GM18520 (cell line): ENCODE results near the gene KCNMB1.

Source experiments
- ATAC-seq: cut with Tn5 transposase; IDR thresholded peaks from one replicate; pipeline ENCODE4 v1.9.1; 2021; ENCODE audit not compliant: unreplicated experiment

KCNMB1 gene, protein sequence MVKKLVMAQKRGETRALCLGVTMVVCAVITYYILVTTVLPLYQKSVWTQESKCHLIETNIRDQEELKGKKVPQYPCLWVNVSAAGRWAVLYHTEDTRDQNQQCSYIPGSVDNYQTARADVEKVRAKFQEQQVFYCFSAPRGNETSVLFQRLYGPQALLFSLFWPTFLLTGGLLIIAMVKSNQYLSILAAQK

DNA sequence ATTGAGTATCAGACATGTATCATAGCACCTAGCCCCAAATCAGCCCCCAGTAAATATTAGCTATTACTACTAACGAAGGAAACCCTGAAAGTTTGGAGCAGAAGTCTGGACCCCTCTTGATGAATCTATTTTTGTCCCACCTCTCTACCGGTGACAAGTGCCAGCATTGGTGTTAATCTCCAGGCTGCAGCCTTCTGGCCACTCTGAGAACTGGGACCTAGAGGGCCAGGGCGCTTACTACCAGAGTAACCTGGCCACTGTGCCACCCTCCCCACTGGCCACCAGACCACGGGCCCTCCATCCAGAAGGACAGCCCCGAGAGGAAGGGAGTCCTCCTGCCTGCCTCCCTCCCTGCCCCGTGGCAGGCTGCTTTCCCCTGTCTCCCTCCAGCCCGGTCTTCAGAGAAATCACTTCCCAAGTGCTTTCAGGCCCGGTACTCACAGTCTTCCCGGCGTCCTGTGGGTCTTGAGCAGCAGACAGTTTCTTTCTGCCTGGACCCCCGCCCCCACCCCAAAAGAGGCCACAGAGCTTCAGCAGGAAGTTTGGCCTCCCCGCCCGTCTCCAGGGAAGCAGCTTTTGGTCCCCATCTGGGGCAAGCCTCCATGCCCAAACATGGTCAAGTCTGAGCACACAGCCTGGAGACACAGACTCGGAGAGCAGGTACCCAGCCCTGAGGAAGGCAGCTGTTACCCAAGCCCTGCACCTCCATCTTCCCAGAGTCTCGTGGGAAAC lies at the start of gene KCNMB1:
KCNMB1 (minus strand) TSS at position 550 of the 732 bp plus-strand sequence. CDS start 3,920 bp downstream, outside the sequence.
- ATAC-seq, result no peak

DNA sequence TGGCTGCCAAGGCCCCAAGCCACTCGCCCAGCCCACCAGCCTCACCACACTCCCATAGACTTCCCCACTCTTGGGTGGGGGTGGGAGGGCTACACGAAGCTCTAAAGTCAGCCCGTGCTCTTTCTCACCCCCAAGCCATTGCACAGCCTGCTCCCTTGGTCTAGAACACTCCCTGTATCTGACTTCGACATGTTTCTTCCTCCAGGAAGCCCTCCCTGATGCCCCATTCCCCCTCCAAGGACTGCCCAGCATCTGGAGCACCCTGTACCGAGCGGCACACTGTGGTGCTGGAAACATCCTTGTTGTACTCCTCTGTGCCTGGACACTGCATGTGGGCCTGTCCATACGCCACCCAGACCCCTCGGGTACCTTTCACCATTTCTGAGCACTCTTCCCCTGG lies 49.4 kb upstream of the KCNMB1 start:
- ATAC-seq, result no peak

DNA sequence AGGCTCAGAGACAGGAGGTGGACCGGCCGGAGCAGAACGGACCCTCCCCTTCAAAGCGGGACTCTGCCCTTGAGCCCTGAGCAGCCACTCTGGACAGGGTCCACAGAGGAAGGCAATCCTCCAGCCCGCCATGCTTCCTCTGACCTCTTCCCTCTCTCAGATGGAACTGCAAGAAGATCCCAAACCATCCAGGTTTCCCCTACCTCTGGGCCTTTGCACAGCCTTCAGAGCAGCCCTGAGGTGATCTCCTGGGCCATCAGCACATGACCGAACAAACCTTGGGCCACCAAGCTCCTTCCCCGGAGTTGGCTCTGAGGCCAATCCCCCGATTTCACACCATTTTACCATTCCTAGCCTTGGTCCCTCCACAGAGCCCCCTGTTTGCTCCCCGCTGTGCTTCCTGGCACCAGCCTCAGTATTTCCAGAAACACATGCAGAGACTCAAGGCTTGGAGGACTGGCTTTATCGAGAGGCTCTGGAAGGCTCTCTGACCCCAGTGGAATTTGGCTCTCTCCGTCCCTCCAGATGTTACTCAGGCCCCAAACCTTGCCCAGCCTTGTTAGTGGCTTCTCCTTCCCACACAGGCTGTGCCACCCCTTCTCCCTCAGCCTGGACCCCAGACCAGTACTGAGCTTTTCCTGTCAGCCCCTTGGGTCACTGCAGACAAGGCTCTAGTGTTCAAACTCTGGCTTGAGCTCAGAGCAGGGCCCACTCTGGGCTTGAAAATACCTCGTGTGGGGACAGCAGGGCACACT lies 48.6 kb upstream of the KCNMB1 start:
- ATAC-seq, result no peak

DNA sequence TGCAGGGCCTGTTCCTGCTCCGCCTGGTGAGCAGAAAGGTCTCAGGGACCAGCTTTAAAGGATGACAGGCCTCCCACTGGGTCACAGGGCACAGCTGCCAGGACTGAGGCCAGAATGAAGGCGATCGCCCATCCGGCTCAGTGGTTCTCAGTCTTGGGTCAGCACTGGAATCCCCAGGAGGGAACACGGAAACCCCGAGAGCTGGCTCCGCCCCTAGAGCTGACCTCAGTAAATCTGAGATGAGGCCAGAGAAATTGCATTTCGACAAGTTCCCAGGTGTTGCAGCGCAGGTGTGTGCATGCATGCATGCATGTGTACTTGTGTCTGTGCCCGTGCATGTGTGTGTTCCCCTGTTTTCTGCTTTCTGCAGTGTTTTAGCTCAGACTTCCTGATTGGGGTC lies 47.2 kb upstream of the KCNMB1 start:
- no peak for ATAC-seq

DNA sequence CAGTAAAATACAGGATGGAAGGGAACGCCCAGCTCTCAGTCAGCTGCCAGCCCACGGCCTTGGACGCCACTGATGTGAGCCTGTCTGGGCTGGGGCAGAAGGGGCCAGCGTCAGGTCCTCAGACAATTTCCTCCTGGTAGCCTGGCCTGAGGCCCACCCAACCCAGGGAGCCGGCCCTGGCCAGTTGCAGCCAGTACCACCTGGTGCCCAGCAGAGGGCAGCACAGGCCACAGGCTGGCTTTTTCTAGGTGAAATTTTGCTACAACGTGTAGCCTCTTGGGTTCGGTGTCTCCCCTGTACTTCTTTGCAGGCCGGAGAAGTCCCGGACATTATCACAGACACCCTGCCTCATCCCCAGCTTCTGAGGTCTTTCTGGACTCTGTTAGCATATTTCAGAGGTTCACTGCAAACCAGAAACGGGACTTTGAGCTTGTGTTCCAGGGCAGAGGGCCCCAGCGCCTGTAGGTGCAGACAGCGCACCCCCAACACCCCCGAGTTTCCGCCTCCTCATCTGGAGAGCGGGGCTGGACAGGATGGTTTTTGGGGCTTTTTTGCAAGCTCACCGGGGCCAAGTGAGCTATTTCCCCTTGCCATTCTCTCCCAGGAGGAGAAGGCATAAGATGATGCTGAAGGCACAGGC lies 45.9 kb upstream of the KCNMB1 start:
- peak; percentile 73 for ATAC-seq

DNA sequence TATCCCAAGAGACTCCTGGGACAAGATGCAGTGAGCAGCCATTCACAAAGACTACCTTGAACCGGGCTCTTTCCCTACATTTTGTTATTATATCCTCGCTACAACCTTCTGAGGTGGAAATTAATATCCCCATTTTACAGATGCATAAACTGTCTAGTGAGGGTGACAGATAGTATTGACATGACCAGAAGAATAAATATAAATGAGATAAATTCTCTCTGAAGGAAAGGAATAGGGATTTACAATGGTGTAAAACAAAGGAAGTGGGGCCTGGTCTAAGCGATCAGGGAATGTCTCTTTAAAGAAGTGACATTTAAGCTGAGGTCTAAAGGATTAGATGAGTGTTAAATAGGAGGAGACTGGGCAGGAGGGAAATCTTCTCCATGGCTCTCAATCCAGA lies 43.5 kb upstream of the KCNMB1 start:
- ATAC-seq, result no peak

DNA sequence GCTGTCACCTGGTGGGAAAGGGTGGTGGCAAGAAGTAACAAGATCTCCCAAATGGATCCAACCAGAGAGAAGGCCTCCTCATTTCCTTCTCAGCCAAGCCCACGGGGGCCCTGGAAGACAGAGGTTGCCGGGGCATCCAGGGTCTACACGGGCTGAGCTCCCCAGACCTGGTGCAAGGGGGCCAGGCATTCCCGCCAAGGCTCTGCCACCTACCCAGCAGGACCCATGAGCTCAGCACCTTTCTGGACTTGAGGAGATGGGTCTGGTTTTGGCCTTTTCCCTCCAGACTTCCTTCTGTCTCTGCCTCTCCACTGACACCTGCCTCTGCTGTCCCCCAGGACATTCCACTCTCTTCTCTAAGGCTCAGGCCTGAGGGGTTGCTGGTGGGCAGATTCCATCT lies 42.4 kb upstream of the KCNMB1 start:
- no peak for ATAC-seq

DNA sequence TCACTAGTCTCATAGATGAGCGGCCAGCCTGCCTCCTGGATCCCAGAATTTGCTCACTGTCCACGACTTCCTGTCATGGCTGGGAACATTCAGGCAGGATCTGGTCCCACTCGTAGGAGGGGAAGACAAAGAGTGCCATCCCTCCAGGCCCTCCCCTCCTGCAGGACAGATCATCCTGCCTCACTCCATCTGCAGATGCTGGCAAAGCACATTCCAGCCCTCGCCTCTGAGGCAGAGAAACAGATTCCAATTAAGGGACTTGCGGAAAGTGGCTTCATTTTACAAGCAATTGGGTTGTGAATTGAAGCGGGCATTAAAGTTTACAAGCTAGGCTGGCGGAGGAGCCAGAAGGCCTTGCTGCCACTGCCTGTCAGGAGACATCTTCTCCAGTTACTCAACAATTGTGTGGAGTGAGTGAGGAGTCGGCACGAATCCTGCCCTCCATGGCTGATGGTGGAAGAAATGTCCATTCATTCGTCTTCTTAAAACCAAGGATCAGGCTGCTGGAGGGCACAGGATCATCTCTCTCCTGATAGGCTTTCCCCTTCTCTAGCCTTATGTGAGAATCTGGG lies 41.8 kb upstream of the KCNMB1 start:
- no peak for ATAC-seq

DNA sequence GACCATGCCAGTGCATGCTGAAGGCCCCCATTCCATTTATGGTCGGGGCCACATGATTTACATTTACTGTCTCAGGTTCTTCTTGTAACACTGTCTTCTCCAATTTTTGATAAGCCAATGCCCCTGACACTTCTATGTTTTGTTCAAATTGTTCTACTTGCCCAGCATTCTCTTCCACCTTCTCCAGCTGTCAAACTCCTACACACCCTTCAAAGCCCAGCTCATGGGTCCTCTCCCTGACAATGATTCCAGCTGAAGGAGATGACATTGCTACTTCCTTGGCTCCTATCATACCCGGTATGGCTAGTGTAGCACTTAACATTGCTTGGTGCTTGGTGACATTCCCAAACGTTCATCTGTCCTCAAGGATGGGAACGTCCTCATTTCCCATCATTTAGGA lies 41.1 kb upstream of the KCNMB1 start:
- ATAC-seq, result no peak

DNA sequence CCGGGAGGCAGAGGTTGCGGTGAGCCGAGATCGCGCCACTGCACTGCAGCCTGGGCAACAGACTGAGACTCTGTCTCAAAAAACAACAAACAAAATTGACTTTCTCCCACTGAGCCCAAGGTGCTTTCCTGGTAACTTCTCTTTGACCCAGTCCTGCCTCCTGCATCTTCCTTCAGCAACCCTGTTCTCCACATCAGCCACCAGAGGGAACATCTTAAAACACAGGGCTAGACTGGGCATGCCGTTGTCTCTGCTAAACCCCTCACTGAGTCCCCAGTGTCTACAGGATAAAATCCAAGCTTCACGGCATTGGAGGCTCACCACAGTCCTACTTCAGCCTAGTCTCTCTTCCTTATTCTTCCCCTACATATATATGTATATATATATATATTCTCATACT lies 39.8 kb upstream of the KCNMB1 start:
- ATAC-seq, result no peak

DNA sequence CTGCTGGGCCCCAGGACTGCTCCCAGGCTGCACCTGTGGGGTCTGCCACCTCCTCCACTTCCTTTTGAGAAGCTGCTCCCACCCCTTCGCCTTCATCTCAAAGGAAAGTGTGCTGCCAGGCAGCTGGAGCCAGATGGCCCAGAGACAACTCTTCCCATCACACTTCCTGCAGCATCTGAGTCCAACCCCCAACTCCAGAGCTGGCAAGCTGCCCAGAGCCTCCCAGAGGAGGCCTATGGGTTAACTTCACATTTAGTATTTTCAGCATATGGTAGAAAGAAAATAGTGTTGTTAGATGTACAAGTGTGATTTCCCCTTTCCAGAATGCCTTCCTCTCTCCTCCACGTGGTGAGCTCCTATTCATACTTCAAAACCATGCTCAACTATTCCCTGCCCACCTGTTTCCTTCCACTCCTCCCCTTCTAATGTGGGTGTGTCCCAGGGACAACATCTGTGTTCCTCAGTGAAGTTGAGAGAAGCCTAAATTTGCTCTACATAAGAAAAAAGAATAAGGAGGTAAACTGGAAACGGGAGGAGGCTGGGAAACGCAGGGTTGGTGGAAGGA lies 38.6 kb upstream of the KCNMB1 start:
- no peak for ATAC-seq

DNA sequence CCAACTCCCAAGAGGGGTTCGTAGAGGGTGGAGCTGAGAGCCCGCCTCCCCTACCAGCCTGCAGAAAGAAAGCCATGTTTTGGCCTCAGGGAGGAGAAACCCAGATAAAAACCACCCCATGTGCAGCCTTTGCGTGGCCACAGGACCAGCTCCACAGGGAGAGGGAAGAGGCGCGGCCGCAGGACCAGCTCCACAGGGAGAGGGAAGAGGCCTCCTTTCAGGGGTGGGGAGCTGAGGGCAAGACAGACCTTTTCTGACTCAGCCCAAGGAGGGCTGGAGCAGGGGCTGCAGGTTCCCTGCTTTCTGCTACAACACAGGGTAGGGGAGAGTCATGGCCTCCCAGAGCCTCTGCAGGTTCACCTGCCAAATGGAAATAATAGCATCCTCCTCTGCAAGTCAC lies 37.6 kb upstream of the KCNMB1 start:
- no peak for ATAC-seq

DNA sequence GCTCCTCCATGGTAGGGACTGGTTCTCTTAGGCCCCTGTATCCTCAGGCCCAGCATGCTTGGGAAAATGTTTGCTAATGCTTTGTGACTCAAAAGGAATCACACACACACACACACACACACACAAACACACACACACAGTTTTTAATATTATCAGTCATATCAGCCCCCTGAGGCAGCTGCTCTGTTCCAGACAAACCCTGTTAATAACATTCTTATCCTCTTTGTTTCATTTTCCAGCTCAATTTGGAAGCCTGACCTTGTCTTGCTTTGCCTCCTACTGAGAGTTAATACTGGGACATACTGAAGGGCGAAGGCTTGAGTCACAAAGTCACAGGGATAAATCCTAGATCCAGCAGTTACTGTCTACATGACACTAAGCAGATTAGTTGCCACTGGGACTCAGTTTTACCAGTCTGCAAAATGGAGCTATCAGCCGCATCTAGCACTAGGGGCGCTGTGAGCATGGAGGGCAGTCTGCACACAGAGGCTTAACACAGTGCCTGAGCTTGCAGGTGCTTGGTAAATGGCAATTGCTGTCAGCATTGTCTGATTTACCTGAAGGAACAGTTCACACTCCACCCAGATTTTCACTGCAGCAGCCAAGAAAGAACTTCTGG lies 37.1 kb upstream of the KCNMB1 start:
- no peak for ATAC-seq

DNA sequence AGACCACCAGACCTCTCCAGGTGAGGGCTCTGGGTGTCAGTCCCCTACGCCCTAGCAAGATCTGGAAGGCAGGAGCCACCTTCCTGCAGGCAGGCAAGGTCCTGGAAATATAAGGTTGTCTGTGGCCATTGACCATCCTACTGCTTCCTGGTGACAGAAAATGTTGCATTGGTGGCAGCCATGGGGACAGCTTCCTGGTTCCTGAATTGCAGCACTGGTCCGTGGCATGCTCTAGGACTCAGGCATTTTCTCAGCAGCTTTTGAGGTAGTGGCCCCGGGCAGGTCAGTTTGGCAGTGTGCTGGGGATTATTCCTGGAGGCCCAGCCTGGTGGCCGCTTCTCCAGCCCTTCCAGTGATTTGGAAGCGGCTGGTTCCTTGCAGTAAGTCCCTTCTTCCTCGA lies 36.6 kb upstream of the KCNMB1 start:
- ATAC-seq, result no peak

DNA sequence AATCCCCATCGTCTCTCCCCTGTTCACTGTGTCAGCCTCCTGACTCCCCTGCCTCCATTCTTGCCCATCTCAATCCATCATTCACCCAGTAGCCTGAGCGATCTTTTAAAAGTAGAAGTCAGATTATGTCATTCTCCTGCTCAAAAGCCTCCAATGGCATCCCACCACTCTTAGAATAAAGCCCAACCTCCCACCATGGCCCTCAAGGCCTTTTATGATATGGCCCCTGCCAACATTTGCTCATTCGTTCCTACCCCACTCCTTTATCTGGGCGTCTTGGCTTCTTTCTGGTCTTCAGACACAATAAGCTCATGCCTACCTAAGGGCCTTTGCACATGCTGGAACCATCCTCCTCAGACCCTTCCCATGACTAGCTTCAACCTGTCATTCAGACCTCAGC lies 35.5 kb upstream of the KCNMB1 start:
- ATAC-seq, result no peak

DNA sequence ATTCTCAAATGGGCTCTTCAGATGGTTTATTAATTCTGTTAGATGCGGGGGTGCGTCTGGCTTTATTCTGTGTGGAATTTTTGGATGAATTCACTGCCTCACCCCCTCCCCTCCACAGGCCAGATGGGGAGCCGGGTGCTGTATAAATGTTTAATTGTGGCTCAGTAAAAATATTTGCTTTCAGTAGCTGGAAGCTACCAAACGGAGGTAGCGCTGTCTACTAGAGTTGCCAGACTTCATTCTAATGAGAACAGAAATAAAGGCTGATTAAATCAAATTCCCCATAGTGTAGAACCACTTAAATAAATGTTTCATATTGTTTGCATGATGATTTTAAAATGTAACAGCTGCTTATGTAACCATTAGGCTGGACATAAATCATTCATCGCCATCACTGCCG lies 34.5 kb upstream of the KCNMB1 start:
- no peak for ATAC-seq

DNA sequence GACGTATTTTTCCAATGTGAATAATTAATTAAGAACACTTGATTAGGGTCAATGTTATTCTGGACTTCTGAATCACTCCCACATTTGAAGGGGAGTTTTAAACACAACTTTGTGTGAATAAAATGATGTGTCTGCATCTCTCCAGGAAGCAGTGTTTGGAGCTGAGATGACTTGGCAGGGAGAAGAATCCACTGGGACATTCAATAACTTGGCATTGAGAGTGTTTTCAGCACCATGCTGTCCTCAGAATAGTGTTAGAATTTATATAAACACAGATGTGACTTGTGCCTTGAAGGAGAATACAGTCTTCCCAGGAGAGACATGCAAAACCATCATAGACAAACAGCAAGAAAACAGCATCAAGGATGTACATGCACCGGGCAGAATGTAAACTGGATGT lies 32.7 kb upstream of the KCNMB1 start:
- ATAC-seq, result no peak

DNA sequence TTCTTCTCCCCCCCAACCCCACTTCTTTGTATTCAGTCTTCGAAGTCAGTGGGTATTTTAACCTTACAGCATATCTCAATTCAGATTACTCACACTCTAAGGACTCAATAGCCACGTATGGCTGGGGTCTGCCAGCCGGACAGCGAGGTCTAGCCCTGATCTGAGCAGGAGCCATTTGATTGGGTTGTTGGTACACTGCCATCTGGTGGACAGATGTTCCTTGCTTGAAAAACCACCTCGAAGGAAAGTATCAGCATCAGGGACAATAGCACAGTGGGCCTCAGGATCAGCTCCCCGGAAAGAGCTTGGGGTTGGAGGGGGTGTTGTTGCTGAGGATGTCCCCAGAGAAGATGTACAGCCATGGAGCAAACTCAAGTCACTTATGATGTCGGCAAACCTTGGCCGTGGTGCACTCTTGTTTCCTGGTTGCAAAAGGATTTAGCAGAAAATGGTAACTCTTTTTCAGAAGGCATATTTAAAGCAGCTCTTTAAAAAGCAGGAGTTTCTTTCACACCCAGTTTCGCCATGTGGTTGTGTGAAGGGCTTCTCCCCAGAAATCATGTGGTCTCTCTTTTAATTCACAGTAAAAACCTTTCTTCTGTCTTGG lies 31.7 kb upstream of the KCNMB1 start:
- ATAC-seq, result no peak

DNA sequence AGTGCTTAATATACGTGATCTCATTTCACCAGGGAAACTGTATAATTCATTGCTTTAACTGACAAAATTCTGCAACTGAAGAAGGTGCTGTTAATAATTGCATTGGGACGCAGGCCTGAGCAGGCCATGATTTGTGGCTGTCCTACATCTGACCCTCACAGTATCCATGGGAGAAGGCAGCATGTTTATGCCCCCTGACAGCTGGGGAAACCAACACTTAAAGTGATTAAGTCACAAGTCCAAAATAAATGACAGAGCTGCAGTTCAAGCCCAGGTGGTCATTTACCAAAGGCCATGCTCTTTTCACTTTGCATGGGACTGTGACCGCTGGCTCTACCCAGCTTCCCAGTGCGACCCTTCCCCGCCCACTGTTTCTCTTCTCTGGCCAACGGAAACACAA lies 30.5 kb upstream of the KCNMB1 start:
- no peak for ATAC-seq

DNA sequence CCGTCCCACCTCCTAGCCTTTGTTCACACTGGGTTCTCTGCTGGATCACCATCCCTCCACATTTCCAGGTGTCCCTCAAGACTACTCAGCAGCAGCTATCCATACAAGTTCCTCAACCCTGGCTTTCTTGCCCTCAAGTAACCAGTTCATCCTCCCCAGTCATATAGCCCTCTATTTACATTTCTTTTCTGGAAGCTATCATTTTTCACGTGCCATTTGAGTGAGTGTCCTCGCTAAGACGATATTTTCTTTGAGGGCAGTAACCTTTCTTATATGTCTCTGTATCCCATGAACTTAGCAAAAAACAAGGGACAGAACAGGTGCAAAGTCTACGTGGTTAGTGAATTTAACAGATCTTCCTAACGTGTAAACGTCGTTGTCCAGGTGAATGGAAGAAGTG lies 29.6 kb upstream of the KCNMB1 start:
- no peak for ATAC-seq
